ENCODE data around the gene SRSF12.
A peak's percentile ranks its signal among the peaks of the same experiment; 100 is the strongest.

Gene SRSF12

DNA sequence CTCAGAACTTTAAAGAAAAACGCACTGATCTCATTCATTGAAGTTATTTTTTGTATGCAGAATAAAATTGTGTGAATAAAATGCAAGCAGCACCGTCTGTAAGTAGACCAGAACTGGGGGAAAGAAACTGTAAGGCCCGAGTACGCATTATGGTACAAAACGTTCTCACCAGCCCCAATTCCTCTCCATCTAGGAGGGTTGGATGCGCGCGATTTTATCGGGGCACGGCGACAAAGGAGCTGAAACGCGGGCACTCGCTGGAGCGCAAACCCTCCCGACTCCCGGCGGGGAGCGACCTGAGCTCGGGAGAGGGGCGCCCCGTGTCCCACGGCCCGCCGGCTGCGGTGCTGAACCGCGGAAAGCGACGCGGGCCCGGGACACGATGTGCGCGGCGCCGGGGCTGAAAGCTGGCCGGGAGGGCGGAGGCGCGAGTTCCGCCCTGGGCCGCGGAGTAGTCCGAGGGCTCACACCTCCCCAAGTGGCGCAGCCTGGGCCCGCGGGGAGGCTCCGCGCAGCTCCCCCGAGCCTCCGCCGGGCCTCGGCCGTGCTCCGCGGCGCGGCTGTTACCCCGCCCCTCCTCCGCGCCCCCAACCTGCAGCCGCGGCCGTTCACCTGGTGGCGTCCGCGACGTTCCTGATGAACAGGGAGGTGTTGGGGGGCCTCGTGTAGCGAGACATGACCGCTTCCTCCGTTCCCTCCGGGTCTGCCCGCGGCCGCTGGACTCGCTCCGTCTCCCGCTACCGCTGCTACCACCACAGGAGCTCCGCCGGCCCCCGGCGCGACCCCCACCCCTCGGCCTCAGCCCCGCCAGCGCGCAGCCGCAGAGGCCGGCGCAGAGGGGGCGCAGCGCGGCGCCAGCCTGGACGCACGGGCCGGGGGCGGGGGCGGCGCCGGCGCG, at the start of gene SRSF12:
SRSF12 (minus strand) TSS at position 861 of the 898 bp plus-strand sequence; CDS start at position 677, 184 bp downstream.
- H3K4me3 ChIP-seq (ENCODE audit: low read depth, low read length), result peak within 1 kb of the TSS; percentile 57
- TF ChIP-seq, protein P1, sequence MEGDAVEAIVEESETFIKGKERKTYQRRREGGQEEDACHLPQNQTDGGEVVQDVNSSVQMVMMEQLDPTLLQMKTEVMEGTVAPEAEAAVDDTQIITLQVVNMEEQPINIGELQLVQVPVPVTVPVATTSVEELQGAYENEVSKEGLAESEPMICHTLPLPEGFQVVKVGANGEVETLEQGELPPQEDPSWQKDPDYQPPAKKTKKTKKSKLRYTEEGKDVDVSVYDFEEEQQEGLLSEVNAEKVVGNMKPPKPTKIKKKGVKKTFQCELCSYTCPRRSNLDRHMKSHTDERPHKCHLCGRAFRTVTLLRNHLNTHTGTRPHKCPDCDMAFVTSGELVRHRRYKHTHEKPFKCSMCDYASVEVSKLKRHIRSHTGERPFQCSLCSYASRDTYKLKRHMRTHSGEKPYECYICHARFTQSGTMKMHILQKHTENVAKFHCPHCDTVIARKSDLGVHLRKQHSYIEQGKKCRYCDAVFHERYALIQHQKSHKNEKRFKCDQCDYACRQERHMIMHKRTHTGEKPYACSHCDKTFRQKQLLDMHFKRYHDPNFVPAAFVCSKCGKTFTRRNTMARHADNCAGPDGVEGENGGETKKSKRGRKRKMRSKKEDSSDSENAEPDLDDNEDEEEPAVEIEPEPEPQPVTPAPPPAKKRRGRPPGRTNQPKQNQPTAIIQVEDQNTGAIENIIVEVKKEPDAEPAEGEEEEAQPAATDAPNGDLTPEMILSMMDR (IDR thresholded peaks at IDR 0.05; ENCODE audit: low read depth, low read length, missing control alignments), result no peak
- DNase-seq (ENCODE audit: low read depth), result no peak
- in situ Hi-C loops (cut with HindIII; ENCODE audit: low sequenced_read_pairs), result no loop called here

DNA sequence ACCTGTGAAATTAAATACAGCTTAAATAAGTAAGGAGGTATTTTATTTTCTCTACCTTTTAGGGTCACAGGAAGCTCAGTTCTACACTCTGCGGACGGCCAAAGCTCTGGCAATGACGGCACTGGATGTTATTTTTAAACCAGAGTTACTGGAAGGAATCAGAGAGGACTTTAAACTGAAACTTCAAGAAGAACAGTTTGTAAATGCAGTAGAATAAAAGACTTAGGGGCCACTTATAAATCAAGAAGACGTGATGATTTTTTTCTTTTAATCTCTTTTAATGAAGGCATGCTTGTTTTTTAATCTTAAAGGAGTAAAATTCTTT, 44.1 kb upstream of the SRSF12 start:
- TF ChIP-seq, protein P1 (IDR thresholded peaks at IDR 0.05; ENCODE audit: low read depth, low read length, missing control alignments), result no peak
- no peak overlapping the region for H3K4me3 ChIP-seq (ENCODE audit: low read depth, low read length)
- in situ Hi-C loops (cut with HindIII; ENCODE audit: low sequenced_read_pairs), result no loop called here
- no peak for DNase-seq (ENCODE audit: low read depth)

DNA sequence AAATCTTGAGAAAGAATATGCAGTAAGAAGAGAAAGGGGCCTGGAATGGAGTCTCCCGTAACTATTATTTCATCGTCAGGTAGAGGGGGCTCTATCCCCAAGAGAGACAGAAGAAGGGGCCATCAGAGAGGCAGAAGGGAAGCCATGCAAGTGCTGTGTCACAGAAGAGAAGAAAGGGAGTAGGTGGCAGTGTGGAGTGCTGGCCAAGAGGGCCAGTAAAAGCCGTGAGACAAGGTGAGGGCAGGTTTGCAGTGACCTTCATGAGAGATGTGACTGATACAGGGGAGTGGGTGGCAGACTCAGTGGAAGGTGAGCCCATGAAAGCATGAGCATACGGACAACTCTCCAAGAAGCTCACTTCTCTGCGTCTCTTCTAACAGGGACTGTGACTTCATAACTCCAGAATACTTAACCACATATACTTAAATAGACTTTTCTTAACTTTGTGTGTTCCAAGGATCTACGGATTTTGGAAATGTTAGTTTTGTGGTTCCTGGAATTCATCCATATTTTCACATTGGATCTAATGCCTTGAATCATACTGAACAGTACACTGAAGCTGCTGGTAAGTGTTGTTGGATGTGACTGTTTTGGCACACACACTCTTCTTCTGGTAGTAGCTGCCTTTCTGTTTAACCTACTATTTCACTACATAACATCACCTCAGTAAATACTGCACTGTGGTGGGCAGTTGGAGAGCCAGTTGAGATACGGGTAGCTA, 43.6 kb upstream of the SRSF12 start:
- DNase-seq (ENCODE audit: low read depth), result peak; percentile 54
- TF ChIP-seq, protein P1 (IDR thresholded peaks at IDR 0.05; ENCODE audit: low read depth, low read length, missing control alignments), result no peak
- no peak overlapping the region for H3K4me3 ChIP-seq (ENCODE audit: low read depth, low read length)
- in situ Hi-C loops (cut with HindIII; ENCODE audit: low sequenced_read_pairs), result no loop called here

DNA sequence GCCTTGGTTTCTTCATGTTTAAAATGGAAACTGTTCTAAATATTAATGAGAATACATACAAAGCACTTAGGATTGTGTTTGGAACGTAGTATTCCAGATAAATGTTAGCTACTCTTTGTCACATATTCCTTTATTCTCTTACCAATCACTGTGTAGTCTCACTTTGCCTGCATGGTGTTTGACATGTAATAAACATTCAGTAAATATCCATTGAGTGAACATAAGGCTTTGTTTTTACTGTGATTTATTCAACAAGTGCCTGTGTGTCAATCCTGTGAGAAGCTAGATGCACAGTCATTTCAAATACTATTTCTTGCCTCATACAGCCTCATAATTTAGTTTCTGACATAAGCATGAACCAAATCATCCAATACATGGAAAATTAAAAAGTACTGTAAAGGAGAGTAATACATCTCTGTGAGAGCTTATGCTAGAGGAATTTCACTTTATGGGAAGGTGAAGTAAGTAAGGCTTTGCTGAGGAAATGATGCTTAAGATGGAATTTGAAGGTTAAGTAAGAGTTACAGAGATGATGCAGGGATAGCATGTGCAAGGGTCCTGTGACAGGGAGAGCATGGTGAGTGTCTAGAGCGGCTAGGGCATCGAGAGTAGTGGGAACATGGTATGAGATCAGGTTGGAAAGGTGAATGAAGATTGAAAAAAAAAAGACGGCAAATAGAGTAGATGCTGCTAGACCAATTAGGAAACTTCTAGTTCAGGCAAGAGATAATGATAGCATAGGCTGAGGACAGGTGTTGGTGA, 42.6 kb upstream of the SRSF12 start:
- no peak for DNase-seq (ENCODE audit: low read depth)
- TF ChIP-seq, protein P1 (IDR thresholded peaks at IDR 0.05; ENCODE audit: low read depth, low read length, missing control alignments), result no peak
- in situ Hi-C loops (cut with HindIII; ENCODE audit: low sequenced_read_pairs), result no loop called here
- no peak overlapping the region for H3K4me3 ChIP-seq (ENCODE audit: low read depth, low read length)

DNA sequence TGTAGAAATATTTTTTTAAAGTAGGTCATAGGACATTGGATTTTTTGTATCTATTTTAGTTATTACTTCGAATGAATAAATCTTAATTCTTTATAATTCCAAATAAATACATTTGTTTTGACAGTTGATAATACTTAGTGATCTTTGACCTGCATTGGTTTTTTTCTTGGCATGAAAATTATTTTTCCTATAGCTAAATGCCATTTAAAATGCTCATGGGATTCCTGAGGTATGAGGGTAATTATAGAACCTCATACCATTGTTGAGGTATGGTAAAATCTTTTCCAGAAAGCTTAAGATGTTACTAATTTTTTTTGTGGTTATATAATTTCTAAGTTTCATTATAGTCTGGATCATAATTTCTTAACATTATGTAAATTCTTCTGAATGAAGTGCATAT, 36.3 kb upstream of the SRSF12 start:
- DNase-seq (ENCODE audit: low read depth), result no peak
- TF ChIP-seq, protein P1 (IDR thresholded peaks at IDR 0.05; ENCODE audit: low read depth, low read length, missing control alignments), result no peak
- no peak overlapping the region for H3K4me3 ChIP-seq (ENCODE audit: low read depth, low read length)
- in situ Hi-C loops (cut with HindIII; ENCODE audit: low sequenced_read_pairs), result no loop called here

DNA sequence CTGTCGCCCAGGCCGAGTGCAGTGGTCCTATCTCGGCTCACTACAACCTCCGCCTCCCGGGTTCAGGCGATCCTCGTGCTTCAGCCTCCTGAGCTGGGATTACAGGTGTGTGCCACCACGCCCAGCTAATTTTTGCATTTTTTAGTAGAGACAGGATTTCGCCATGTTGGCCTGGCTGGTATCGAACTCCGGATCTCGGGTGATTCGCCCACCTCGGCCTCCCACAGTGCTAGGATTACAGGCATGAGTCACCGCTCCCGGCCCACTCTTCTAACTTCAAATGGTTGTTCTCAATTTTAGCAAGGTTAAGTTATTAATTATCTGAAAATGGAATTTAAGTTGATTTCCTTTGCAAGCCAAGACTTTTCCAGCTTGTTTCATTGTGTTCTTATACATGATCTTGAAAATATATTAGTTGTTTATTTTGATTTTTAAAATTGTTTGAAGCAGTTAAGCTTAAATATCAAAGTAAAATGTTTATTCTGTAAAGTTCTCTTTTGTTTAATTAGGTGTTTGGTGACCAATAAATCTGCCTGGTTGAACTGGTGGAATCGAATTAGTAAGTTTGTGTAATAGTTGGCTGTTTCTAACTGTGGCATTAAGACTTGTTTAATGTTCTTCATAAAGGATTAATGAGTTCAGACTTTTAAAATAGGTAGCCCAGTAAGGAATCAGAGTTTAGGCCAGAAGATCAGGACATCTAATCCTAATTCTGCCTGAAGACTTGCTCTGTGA, 30.3 kb upstream of the SRSF12 start:
- no peak for DNase-seq (ENCODE audit: low read depth)
- TF ChIP-seq, protein P1 (IDR thresholded peaks at IDR 0.05; ENCODE audit: low read depth, low read length, missing control alignments), result no peak
- in situ Hi-C loops (cut with HindIII; ENCODE audit: low sequenced_read_pairs), result no loop called here
- H3K4me3 ChIP-seq (ENCODE audit: low read depth, low read length), result no peak overlapping the region

Measured in astrocyte of the cerebellum (primary cell).